K562 (cell line): ENCODE measurements around the gene KNDC1. TPM values are rescaled to one million over a fixed set of nuclear protein-coding genes. Genes with fewer than 3 reads are reported as not detected.

Experiments used
- ATAC-seq: fragments of 200-7000 bp; cut with Tn5 transposase; 3 replicates; pipeline ENCODE4 v1.9.1; 2020; ENCODE audit warnings: moderate library complexity
- BruUV-seq: library from RNA; stranded (reverse); fragments of 400-500 nt; replicated peaks from 2 replicates; lab custom pipeline; 2021; lab: Mats Ljungman, UMichigan
- CTCF ChIA-PET: fragments of 300-600 bp; formaldehyde crosslinking; extraction: SDS; loops from one replicate; lab custom pipeline; 2021; ENCODE audit warnings: low intra/inter-chr PET ratio; lab: Yijun Ruan, JAX
- POLR2A ChIA-PET: fragments of 300-600, 350-650 bp; sonication (Branson Sonifier 250); formaldehyde crosslinking; extraction: SDS; loops from one replicate; lab custom pipeline; 2021; ENCODE audit warnings: antibody characterized with exemption, inconsistent platforms; lab: Yijun Ruan, JAX
- DNase-seq, 4 experiments: peaks; one replicate each; pipeline versions ENCODE4 v3.0.0 to v3.0.0-alpha.2; 2011 to 2018; ENCODE audit warnings: low spot score in 3 of 4, mixed read lengths in 3 of 4; ENCODE audit errors: extremely low read depth in 1 of 4
- FAIRE-seq: peaks from 2 replicates; lab custom pipeline; 2011; peaks lifted over from hg19 to GRCh38; lab: Jason Lieb, UNC
- H2AFZ ChIP-seq: 2 replicates; pipeline ENCODE4 v1.6.0; 2011; ENCODE audit warnings: low read depth, low read length, control low read depth, inconsistent platforms
- H3K27ac ChIP-seq: fragments of 200-600 bp; 3 replicates; pipeline ENCODE4 v1.8.0; 2011; ENCODE audit warnings: low read depth, mild to moderate bottlenecking, control low read depth, inconsistent platforms, low read length, moderate library complexity, mixed read lengths; ENCODE audit errors: extremely low read depth
- H3K27me3 ChIP-seq, 2 experiments: fragments of 300-600 bp in 1 of 2; 2 replicates in 1 of 2; 3 replicates in 1 of 2; pipeline versions ENCODE4 v1.6.0 to v1.8.0; 2011; ENCODE audit warnings: inconsistent platforms in 2 of 2, low read length in 2 of 2, mild to moderate bottlenecking in 1 of 2, mixed read lengths in 1 of 2, moderate library complexity in 1 of 2; ENCODE audit not compliant: control insufficient read depth in 2 of 2, insufficient read depth in 2 of 2
- H3K36me3 ChIP-seq: fragments of 300-600 bp; 3 replicates; pipeline ENCODE4 v1.8.0; 2011; ENCODE audit warnings: mild to moderate bottlenecking, low read length, inconsistent platforms; ENCODE audit not compliant: control insufficient read depth, insufficient read depth
- H3K4me1 ChIP-seq, 2 experiments: fragments of 200-600 bp in 1 of 2; replicated peaks in 1 of 2; 2 replicates in 1 of 2; 3 replicates in 1 of 2; pipeline versions ENCODE4 v1.5.1 to v1.8.0; 2011; ENCODE audit warnings: inconsistent platforms in 2 of 2, low read length in 2 of 2, mild to moderate bottlenecking in 1 of 2, mixed read lengths in 1 of 2, moderate library complexity in 1 of 2; ENCODE audit not compliant: control insufficient read depth in 2 of 2, insufficient read depth in 2 of 2
- H3K4me2 ChIP-seq: 2 replicates; pipeline ENCODE4 v1.6.1; 2011; ENCODE audit warnings: low read length, control low read depth, inconsistent platforms, mixed read lengths; ENCODE audit not compliant: insufficient read depth
- H3K4me3 ChIP-seq: fragments of 200-600 bp; sonication (generic), shearing (Covaris generic); 2 replicates; pipeline ENCODE4 v1.5.1; 2016; ENCODE audit warnings: control low read depth, inconsistent platforms
- H3K79me2 ChIP-seq: fragments of 200-600 bp; 3 replicates; pipeline ENCODE4 v1.8.0; 2011; ENCODE audit warnings: low read length, inconsistent platforms; ENCODE audit not compliant: control insufficient read depth, insufficient read depth
- H3K9ac ChIP-seq, 2 experiments: 2 replicates each; pipeline versions ENCODE4 v1.6.0 to v1.6.1; 2011; ENCODE audit warnings: low read depth in 2 of 2, low read length in 2 of 2, control low read depth in 1 of 2, inconsistent platforms in 1 of 2, mild to moderate bottlenecking in 1 of 2, mixed read lengths in 1 of 2; ENCODE audit not compliant: insufficient read depth in 1 of 2
- H3K9me1 ChIP-seq: one replicate; pipeline ENCODE4 v1.6.0; 2011; ENCODE audit warnings: inconsistent platforms, mild to moderate bottlenecking, low read length, moderate library complexity; ENCODE audit not compliant: control insufficient read depth, insufficient read depth
- H3K9me3 ChIP-seq: replicated peaks from 2 replicates; pipeline ENCODE4 v1.5.1; 2011; ENCODE audit warnings: low read depth, low read length, inconsistent platforms; ENCODE audit not compliant: control insufficient read depth, insufficient read depth
- H4K20me1 ChIP-seq: replicated peaks from 2 replicates; pipeline ENCODE4 v1.6.1; 2011; ENCODE audit warnings: low read length, inconsistent platforms, mixed read lengths; ENCODE audit not compliant: control insufficient read depth, insufficient read depth
- AFF1 ChIP-seq, 2 experiments: fragments of 450-650 bp; IDR thresholded peaks; 2 replicates each; pipeline ENCODE4 v1.6.1; 2018; ENCODE audit warnings: mild to moderate bottlenecking in 2 of 2, low read depth in 1 of 2; ENCODE audit not compliant: partially characterized antibody in 2 of 2
- ESRRA ChIP-seq: fragments of 450-650 bp; IDR thresholded peaks from 2 replicates; pipeline ENCODE4 v1.6.1; 2014; ENCODE audit warnings: low read depth, mild to moderate bottlenecking, moderate library complexity, borderline replicate concordance
- HNRNPL ChIP-seq: fragments of 200-400 bp; formaldehyde crosslinking; IDR thresholded peaks from 2 replicates; pipeline ENCODE4 v1.6.1; 2017; ENCODE audit warnings: low read depth, mild to moderate bottlenecking, low read length
- KAT2B ChIP-seq: IDR thresholded peaks from one replicate; pipeline ENCODE4 v1.6.1; 2012; ENCODE audit warnings: low read depth, mild to moderate bottlenecking, control low read depth, inconsistent platforms, low read length, moderate library complexity
- MBD1 ChIP-seq: fragments of 250-450 bp; sonication (Bioruptor Pico); IDR thresholded peaks from 2 replicates; pipeline ENCODE4 v1.8.0; 2022; ENCODE audit warnings: inconsistent platforms
- OTX1 ChIP-seq: fragments of 450-650 bp; formaldehyde crosslinking; IDR thresholded peaks from 2 replicates; pipeline ENCODE4 v1.4.0; 2022; ENCODE audit warnings: mild to moderate bottlenecking
- POLR2H ChIP-seq: IDR thresholded peaks from 2 replicates; pipeline ENCODE4 v1.6.1; 2016; ENCODE audit warnings: missing genetic modification characterization, low read depth, mild to moderate bottlenecking, control low read depth, missing compliant biosample characterization, moderate library complexity
- RBM22 ChIP-seq: fragments of 200-400 bp; formaldehyde crosslinking; IDR thresholded peaks from 2 replicates; pipeline ENCODE4 v1.6.1; 2018; ENCODE audit warnings: low read length, low read depth; ENCODE audit not compliant: poor library complexity, severe bottlenecking
- SNAPC5 ChIP-seq: fragments of 250-450 bp; sonication (Bioruptor Pico); IDR thresholded peaks from 2 replicates; pipeline ENCODE4 v1.8.0; 2021; ENCODE audit warnings: moderate library complexity, mild to moderate bottlenecking, inconsistent platforms
- SPI1 ChIP-seq: IDR thresholded peaks from 2 replicates; pipeline ENCODE4 v1.6.1; 2011; ENCODE audit warnings: low read depth, low read length, control low read depth, borderline replicate concordance
- TFAP4 ChIP-seq: sonication (generic); formaldehyde crosslinking; IDR thresholded peaks from 2 replicates; pipeline ENCODE4 v1.8.0; 2022; ENCODE audit warnings: missing genetic modification reagents, mild to moderate bottlenecking, moderate library complexity, borderline replicate concordance
- TOE1 ChIP-seq, 2 experiments: fragments of 450-650 bp in 1 of 2; sonication (generic) in 1 of 2; formaldehyde crosslinking in 1 of 2; IDR thresholded peaks; 2 replicates each; pipeline versions ENCODE4 v1.7.1 to v1.8.0; 2016 to 2022; ENCODE audit warnings: borderline replicate concordance in 2 of 2, mild to moderate bottlenecking in 2 of 2, antibody characterized with exemption in 1 of 2, inconsistent platforms in 1 of 2, low read depth in 1 of 2, missing genetic modification reagents in 1 of 2, moderate library complexity in 1 of 2
- TSC22D4 ChIP-seq: fragments of 450-650 bp; IDR thresholded peaks from 2 replicates; pipeline ENCODE4 v1.6.1; 2016; ENCODE audit warnings: missing genetic modification characterization, missing biosample characterization, control low read depth
- ZNF232 ChIP-seq: sonication (generic); formaldehyde crosslinking; IDR thresholded peaks from 2 replicates; pipeline ENCODE4 v1.8.0; 2022; ENCODE audit warnings: mild to moderate bottlenecking, missing genetic modification reagents
- WGBS: fragments of 100-300 bp; shearing (Covaris generic); methylation state at CpG from one replicate; pipeline ENCODE4 v1.1.6; 2016; ENCODE audit warnings: low coverage, mixed read lengths; ENCODE audit not compliant: insufficient coverage; ENCODE audit errors: missing lambda C conversion rate; 5-methylcytosine and 5-hydroxymethylcytosine counted together
- in situ Hi-C: fragments of 300-500 bp; cut with MboI; formaldehyde crosslinking; loops from 4 replicates; pipeline ENCODE4 v1.15.0; 2018; ENCODE audit warnings: inconsistent platforms, mixed read lengths
- intact Hi-C: fragments of 100-400 bp; cut with micrococcal nuclease; formaldehyde crosslinking; loops from 2 replicates; pipeline ENCODE4 v1.14.2; 2022
- polyA plus RNA-seq, 8 experiments: library from polyadenylated mRNA; depleted of rRNA in 4 of 8; stranded (reverse) in 5 of 8; unstranded in 3 of 8; fragments of >200 nt; fragmentation: Nextera tagmentation in 2 of 8; fragmentation: Illumina TruSeq in 1 of 8; extraction: Ambion mirVana in 2 of 8; extraction: Trizol in 1 of 8; gene quantifications; 2 replicates each; pipeline versions ENCODE4 v1.2.1 to v1.2.3, GENCODE V29; 2011 to 2014; ENCODE audit warnings: inconsistent platforms in 1 of 8, missing spikeins in 1 of 8
- total RNA-seq, 7 experiments: library from RNA; depleted of rRNA in 6 of 7; stranded (reverse); fragments of >200 nt in 6 of 7; fragmentation: Illumina TruSeq in 2 of 7; extraction: Trizol in 2 of 7; gene quantifications; 2 replicates each; pipeline versions ENCODE4 v1.2.1 to v1.2.3, GENCODE V29; 2011 to 2021; ENCODE audit warnings: low replicate concordance in 1 of 7

Gene KNDC1
- total and polyA plus RNA-seq, 9 of the 15 experiments (the other 6 are each of a cell fraction or from before 2014, with no cell fraction given): 0.07 to 0.26 (median 0.11) TPM; not detected in 6

- ChIA-PET POLR2A (interaction anchor here (0.6 to 4.6 kb wide), 6 partner anchors 9 to 331 kb away, joined by 3 to 18 read pairs (median 5); no protein-coding TSS in a partner anchor), CTCF (interaction anchor here (0.5 kb wide), 1 partner anchor 61 kb away, joined by 3 read pairs; no protein-coding TSS in a partner anchor)
- FAIRE-seq: peak; percentile 64
- no peaks in the 10 kb centered on the region for H3K9me1 ChIP-seq
- peak; percentile 53 to 77 (median 58) for DNase-seq
- in situ Hi-C loops: no loop called here
- H3K79me2 ChIP-seq: no peaks in the 10 kb centered on the region
- H3K36me3 ChIP-seq: no peaks in the 10 kb centered on the region
- H3K4me2 ChIP-seq: peak overlapping the region; percentile 68
- BruUV-seq: no TSS peak
- no peak overlapping the region for H3K4me3 ChIP-seq
- H3K9ac ChIP-seq: peak overlapping the region; percentile 8 to 88; a peak in 3 of 4 replicates
- peaks cover 2 to 69% of the 10 kb centered on the region in 2 experiments; a peak in 3 of 5 replicates for H3K4me1 ChIP-seq
- H4K20me1 ChIP-seq: no peaks in the 10 kb centered on the region
- H3K27me3 ChIP-seq: no peaks in the 10 kb centered on the region
- ATAC-seq: peak; percentile 71
- intact Hi-C loops: no loop called here
- H3K9me3 ChIP-seq: no peaks in the 10 kb centered on the region
- WGBS: 3% methylated on average over 18 of the region's 27 CpGs
- peak overlapping the region; percentile 75 for H2AFZ ChIP-seq
- H3K27ac ChIP-seq: no peak overlapping the region; the same call in 1 of the 3 replicates
- TF ChIP-seq TOE1 (IDR thresholded peaks at IDR 0.05; ENCODE audit: borderline replicate concordance) (no peak), TOE1 (CRISPR knock-in tag; IDR thresholded peaks at IDR 0.05; ENCODE audit: borderline replicate concordance, low read depth) (no peak), TSC22D4 (tag) (no peak), SPI1 (peak; percentile 63; the same call in 1 of the 2 replicates), ESRRA (peak; percentile 52; the same call in 1 of the 2 replicates), AFF1 (IDR thresholded peaks at IDR 0.05; ENCODE audit: low read depth in 1 of 2, partially characterized antibody in 2 of 2) (no peak), MBD1 (CRISPR knock-in tag) (no peak), ZNF232 (CRISPR knock-in tag) (no peak), RBM22 (no peak), KAT2B (no peak), OTX1 (CRISPR knock-in tag) (no peak), HNRNPL (no peak), POLR2H (tag) (no peak), TFAP4 (CRISPR knock-in tag) (peak; percentile 75), SNAPC5 (CRISPR knock-in tag) (no peak)
Measured at GRCh38 chr10:133257489-133258065, 97.6 kb downstream of the KNDC1 start.
